Fibroblast of lung (primary cell): ENCODE results near the gene HIGD2A. TPM values are rescaled to one million over a fixed set of nuclear protein-coding genes. Genes with fewer than 3 reads are reported as not detected.
A peak's percentile ranks its signal among the peaks of the same experiment; 100 is the strongest.

ENCODE experiments used
- DNase-seq, 2 donors: peaks; one replicate each; pipeline versions ENCODE4 v3.0.0 to v3.0.0-alpha.2; 2010; ENCODE audit warnings: low read depth in 2 of 2
- H2AFZ ChIP-seq: 2 replicates; pipeline ENCODE4 v1.5.1; 2012; ENCODE audit warnings: low read length, control low read depth, inconsistent platforms
- H3K27ac ChIP-seq: 2 replicates; pipeline ENCODE4 v1.5.1; 2011; ENCODE audit warnings: low read length, control low read depth; ENCODE audit not compliant: insufficient read depth
- H3K27me3 ChIP-seq: 2 replicates; pipeline ENCODE4 v1.5.1; 2011; ENCODE audit warnings: mild to moderate bottlenecking, low read length; ENCODE audit not compliant: control insufficient read depth, insufficient read depth
- H3K36me3 ChIP-seq: 2 replicates; pipeline ENCODE4 v1.5.1; 2011; ENCODE audit warnings: low read length; ENCODE audit not compliant: control insufficient read depth, insufficient read depth
- H3K4me1 ChIP-seq: 2 replicates; pipeline ENCODE4 v1.5.1; 2011; ENCODE audit warnings: low read length; ENCODE audit not compliant: control insufficient read depth, insufficient read depth; ENCODE audit errors: extremely low read depth
- H3K4me2 ChIP-seq: 2 replicates; pipeline ENCODE4 v1.5.1; 2011; ENCODE audit warnings: low read length, control low read depth; ENCODE audit not compliant: insufficient read depth; ENCODE audit errors: extremely low read depth
- H3K4me3 ChIP-seq, 4 experiments: fragments of 200-600 bp in 1 of 4; sonication (generic) in 1 of 4; replicated peaks in 1 of 4; 2 replicates each; pipeline ENCODE4 v1.5.1; 2011 to 2016; ENCODE audit warnings: low read length in 4 of 4, low read depth in 3 of 4, mild to moderate bottlenecking in 3 of 4, control low read depth in 2 of 4, inconsistent platforms in 1 of 4, mixed read lengths in 1 of 4; ENCODE audit not compliant: insufficient read depth in 1 of 4; ENCODE audit errors: control extremely low read depth in 1 of 4
- H3K79me2 ChIP-seq: 2 replicates; pipeline ENCODE4 v1.5.1; 2012; ENCODE audit warnings: mild to moderate bottlenecking, low read length, inconsistent platforms; ENCODE audit not compliant: control insufficient read depth, insufficient read depth
- H3K9ac ChIP-seq: 2 replicates; pipeline ENCODE4 v1.5.1; 2011; ENCODE audit warnings: mild to moderate bottlenecking, low read length, control low read depth; ENCODE audit not compliant: insufficient read depth
- H3K9me3 ChIP-seq: 2 replicates; pipeline ENCODE4 v1.5.1; 2012; ENCODE audit warnings: low read depth, low read length; ENCODE audit not compliant: control insufficient read depth, insufficient read depth
- H4K20me1 ChIP-seq: 2 replicates; pipeline ENCODE4 v1.5.1; 2011; ENCODE audit warnings: low read length; ENCODE audit not compliant: control insufficient read depth, insufficient read depth; ENCODE audit errors: extremely low read depth
- CTCF ChIP-seq, 2 donors: IDR thresholded peaks in 1 of 2; conservative IDR thresholded peaks in 1 of 2; 1 replicate in 1 of 2; 2 replicates in 1 of 2; pipeline ENCODE4 v1.5.1; 2011 to 2012; ENCODE audit warnings: low read length in 2 of 2, control low read depth in 1 of 2, inconsistent platforms in 1 of 2, low read depth in 1 of 2, mild to moderate bottlenecking in 1 of 2
- EZH2 ChIP-seq: IDR thresholded peaks from 2 replicates; pipeline ENCODE4 v1.5.1; 2012; ENCODE audit warnings: low read length, control low read depth, mild to moderate bottlenecking; ENCODE audit errors: missing control alignments
- polyA plus RNA-seq, 2 donors: library from polyadenylated mRNA; depleted of rRNA in 1 of 2; stranded (reverse) in 1 of 2; unstranded in 1 of 2; fragments of >200 nt; gene quantifications; 2 replicates each; pipeline ENCODE4 v1.2.1, GENCODE V29; 2011 to 2012; ENCODE audit warnings: missing spikeins in 1 of 2
- total RNA-seq: library from RNA; depleted of rRNA; stranded (reverse); fragments of >200 nt; gene quantifications from 2 replicates; pipeline ENCODE4 v1.2.1, GENCODE V29; 2014

Gene HIGD2A
- total and polyA plus RNA-seq, 2 donors (not counting 1 experiment from before 2014, with no cell fraction given): 54.7 to 77.6 TPM

GRCh38 chr5:176356179-176356566, 32.4 kb upstream of the HIGD2A start:
- Histone ChIP-seq H3K36me3 (peaks cover 8% of the 10 kb centered on the region), H4K20me1 (no peaks in the 10 kb centered on the region), H3K27ac (no peak overlapping the region), H3K27me3 (no peaks in the 10 kb centered on the region), H3K4me2 (no peak overlapping the region), H3K4me1 (peaks cover 2% of the 10 kb centered on the region), H3K79me2 (peaks cover 47% of the 10 kb centered on the region), H3K9me3 (no peaks in the 10 kb centered on the region), H3K9ac (no peak overlapping the region), H3K4me3 (no peak overlapping the region), H2AFZ (no peak overlapping the region)
- TF ChIP-seq EZH2 (no peak), CTCF (conservative IDR thresholded peaks at IDR 0.05 in 1 of 2, IDR thresholded peaks at IDR 0.05 in 1 of 2; ENCODE audit: low read depth in 1 of 2, low read length in 2 of 2) (no peak)
- no peak for DNase-seq

GRCh38 chr5:176359658-176360057, 28.9 kb upstream of the HIGD2A start:
- no peaks in the 10 kb centered on the region for H4K20me1 ChIP-seq
- H3K4me2 ChIP-seq: no peak overlapping the region
- H3K79me2 ChIP-seq: peaks cover 45% of the 10 kb centered on the region
- no peak overlapping the region for H2AFZ ChIP-seq
- no peaks in the 10 kb centered on the region for H3K27me3 ChIP-seq
- H3K4me3 ChIP-seq: peak overlapping the region in 2 of 4 experiments; percentile 40 to 41
- no peaks in the 10 kb centered on the region for H3K9me3 ChIP-seq
- H3K36me3 ChIP-seq: peaks cover 5% of the 10 kb centered on the region
- TF ChIP-seq CTCF (conservative IDR thresholded peaks at IDR 0.05 in 1 of 2, IDR thresholded peaks at IDR 0.05 in 1 of 2; ENCODE audit: low read depth in 1 of 2, low read length in 2 of 2) (no peak), EZH2 (no peak)
- no peak overlapping the region for H3K27ac ChIP-seq
- H3K9ac ChIP-seq: no peak overlapping the region
- peak; percentile 15 to 62 for DNase-seq
- H3K4me1 ChIP-seq: peaks cover 2% of the 10 kb centered on the region

- H3K4me1 ChIP-seq: peaks cover 4% of the 10 kb centered on the region
- H3K79me2 ChIP-seq: peaks cover 37% of the 10 kb centered on the region
- TF ChIP-seq EZH2 (no peak), CTCF (conservative IDR thresholded peaks at IDR 0.05 in 1 of 2, IDR thresholded peaks at IDR 0.05 in 1 of 2; ENCODE audit: low read depth in 1 of 2, low read length in 2 of 2) (no peak)
- H2AFZ ChIP-seq: peak overlapping the region; percentile 85
- peak overlapping the region; percentile 88 to 99 (median 90) for H3K4me3 ChIP-seq
- no peaks in the 10 kb centered on the region for H3K27me3 ChIP-seq
- peaks cover 5% of the 10 kb centered on the region for H3K36me3 ChIP-seq
- H3K4me2 ChIP-seq: peak overlapping the region; percentile 71
- no peaks in the 10 kb centered on the region for H4K20me1 ChIP-seq
- H3K9ac ChIP-seq: peak overlapping the region; percentile 84
- peak in 1 of 2 donors; percentile 7 for DNase-seq
- no peaks in the 10 kb centered on the region for H3K9me3 ChIP-seq
- H3K27ac ChIP-seq: peak overlapping the region; percentile 62
Measured at GRCh38 chr5:176360894-176361436, 27.6 kb upstream of the HIGD2A start.
